H1 (cell line): ENCODE results near the gene MSL3B.

Experiments
- ASH2L ChIP-seq: fragments of 200-600, 300-600 bp; sonication (generic); IDR thresholded peaks from one replicate; pipeline ENCODE4 v1.7.1; 2017; ENCODE audit warnings: low read length
- ATF2 ChIP-seq: IDR thresholded peaks from 2 replicates; pipeline ENCODE4 v1.6.1; 2012; ENCODE audit warnings: low read length, inconsistent platforms
- CBX5 ChIP-seq: fragments of 300-800, 300-1000 bp; sonication (generic); IDR thresholded peaks from 2 replicates; pipeline ENCODE4 v1.7.1; 2016; ENCODE audit warnings: antibody characterized with exemption, low read length, low read depth
- CEBPB ChIP-seq: IDR thresholded peaks from 2 replicates; pipeline ENCODE4 v1.6.1; 2012; ENCODE audit warnings: low read depth, low read length
- CHD7 ChIP-seq: fragments of 300-600 bp; sonication (generic); IDR thresholded peaks from 2 replicates; pipeline ENCODE4 v1.7.1; 2012; ENCODE audit warnings: low read length, moderate library complexity, mild to moderate bottlenecking, inconsistent platforms; ENCODE audit not compliant: insufficient replicate concordance
- GTF2F1 ChIP-seq: IDR thresholded peaks from 2 replicates; pipeline ENCODE4 v1.6.1; 2012; ENCODE audit warnings: low read depth, low read length, improper control_type of control experiment, borderline replicate concordance
- HDAC6 ChIP-seq: IDR thresholded peaks from one replicate; pipeline ENCODE4 v1.7.1; 2012; ENCODE audit warnings: low read depth, mild to moderate bottlenecking, inconsistent platforms, low read length, moderate library complexity
- KDM5A ChIP-seq: fragments of 200-600 bp; IDR thresholded peaks from 2 replicates; pipeline ENCODE4 v1.7.1; 2012; ENCODE audit warnings: mild to moderate bottlenecking, low read length, inconsistent platforms, mixed read lengths
- RBBP5 ChIP-seq: IDR thresholded peaks from 2 replicates; pipeline ENCODE4 v1.7.1; 2012; ENCODE audit warnings: low read depth, mild to moderate bottlenecking, inconsistent platforms, low read length, moderate library complexity, borderline replicate concordance
- RNF2 ChIP-seq: fragments of 200-900, 300-1000 bp; sonication (generic); IDR thresholded peaks from 2 replicates; pipeline ENCODE4 v1.7.1; 2016; ENCODE audit warnings: borderline replicate concordance, low read depth, mild to moderate bottlenecking, antibody characterized with exemption, low read length; ENCODE audit not compliant: poor library complexity, severe bottlenecking; ENCODE audit errors: missing control alignments
- TBP ChIP-seq: IDR thresholded peaks from 2 replicates; pipeline ENCODE4 v1.6.1; 2011; ENCODE audit warnings: low read depth, low read length, improper control_type of control experiment

MSL3B gene

DNA sequence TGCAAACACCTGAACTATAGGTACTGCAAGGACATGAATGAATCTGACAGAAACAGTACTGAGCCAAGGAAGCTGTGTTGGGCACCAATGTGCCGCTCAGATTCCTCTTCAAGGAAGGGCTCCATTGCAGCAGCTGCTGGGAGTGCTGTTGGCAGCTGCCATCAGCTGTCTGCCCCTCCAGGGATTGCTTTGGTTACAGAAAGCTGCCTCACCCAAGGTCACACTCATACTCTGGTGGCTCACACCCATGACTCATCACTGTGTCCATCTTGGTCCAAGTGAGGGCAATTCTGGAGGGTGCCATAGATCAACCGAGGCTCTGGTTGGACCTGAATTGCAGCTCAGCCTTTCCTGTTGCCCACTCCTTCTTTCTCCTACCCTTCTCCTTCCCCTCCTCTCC is 24.6 kb upstream of the MSL3B start (continued):
- TF ChIP-seq CHD7 (no peak), ASH2L (no peak), ATF2 (no peak), GTF2F1 (no peak), HDAC6 (no peak), RBBP5 (no peak), CEBPB (no peak), RNF2 (no peak), KDM5A (no peak), TBP (no peak), CBX5 (no peak)
